HG03103 (cell line): ENCODE results near the gene RANBP17.

Source experiments
- ATAC-seq: cut with Tn5 transposase; IDR thresholded peaks from one replicate; pipeline ENCODE4 v1.9.1; 2021; ENCODE audit warnings: low read depth; ENCODE audit not compliant: unreplicated experiment

The RANBP17 gene

GRCh38 chr5:171312129-171312974 lies 450.5 kb downstream of the RANBP17 start:
- ATAC-seq = no peak

- ATAC-seq = no peak
Observed at GRCh38 chr5:171313481-171314206, 451.8 kb downstream of the RANBP17 start.

GRCh38 chr5:171314728-171315385 lies 453.0 kb downstream of the RANBP17 start:
- no peak for ATAC-seq

- no peak for ATAC-seq
Observed at GRCh38 chr5:171315386-171315891, 453.6 kb downstream of the RANBP17 start.

GRCh38 chr5:171315925-171316257 lies 454.1 kb downstream of the RANBP17 start:
- ATAC-seq = no peak

GRCh38 chr5:171316258-171317121 lies 454.7 kb downstream of the RANBP17 start:
- no peak for ATAC-seq

GRCh38 chr5:171317230-171317629 lies 455.4 kb downstream of the RANBP17 start:
- ATAC-seq = no peak

- ATAC-seq = no peak
Observed at GRCh38 chr5:171318026-171318425, 456.2 kb downstream of the RANBP17 start.

- ATAC-seq = no peak
Observed at GRCh38 chr5:171321447-171321846, 459.6 kb downstream of the RANBP17 start.

GRCh38 chr5:171322527-171322926 lies 460.7 kb downstream of the RANBP17 start:
- no peak for ATAC-seq

GRCh38 chr5:171323007-171323406 lies 461.2 kb downstream of the RANBP17 start:
- ATAC-seq = no peak

GRCh38 chr5:171323806-171324632 lies 462.2 kb downstream of the RANBP17 start:
- no peak for ATAC-seq

- no peak for ATAC-seq
Observed at GRCh38 chr5:171330021-171330420, 468.2 kb downstream of the RANBP17 start.

GRCh38 chr5:171335616-171336015 lies 473.8 kb downstream of the RANBP17 start:
- ATAC-seq = no peak

- ATAC-seq = no peak
Observed at GRCh38 chr5:171336521-171337209, 474.8 kb downstream of the RANBP17 start.

GRCh38 chr5:171337210-171337569 lies 475.4 kb downstream of the RANBP17 start:
- ATAC-seq = no peak

GRCh38 chr5:171340042-171340441 lies 478.2 kb downstream of the RANBP17 start:
- no peak for ATAC-seq

- no peak for ATAC-seq
Observed at GRCh38 chr5:171340491-171340890, 478.7 kb downstream of the RANBP17 start.
